CD14-positive monocyte (primary cell): ENCODE results near the gene ATG3. TPM values are rescaled to one million over a fixed set of nuclear protein-coding genes. Genes with fewer than 3 reads are reported as not detected.
"Not testable (repeated sequence)": the region's sequence is repeated elsewhere in the genome, so short reads cannot be mapped to it uniquely, and the experiment has no call there.

ENCODE experiments used
- DNase-seq, 3 donors: peaks; one replicate each; pipeline ENCODE4 v3.0.0-alpha.2; 2011 to 2022
- H2AFZ ChIP-seq: 2 replicates; pipeline ENCODE4 v1.6.0; 2012; ENCODE audit warnings: mild to moderate bottlenecking, low read depth, low read length, inconsistent platforms; ENCODE audit not compliant: insufficient read depth, poor library complexity, severe bottlenecking
- H3K27ac ChIP-seq, 2 donors: 1 replicate in 1 of 2; 2 replicates in 1 of 2; pipeline ENCODE4 v1.5.1; 2012 to 2013; ENCODE audit warnings: low read length in 2 of 2, control low read depth in 1 of 2, inconsistent platforms in 1 of 2, low read depth in 1 of 2, mild to moderate bottlenecking in 1 of 2
- H3K27me3 ChIP-seq, 2 donors: one replicate each; pipeline versions ENCODE4 v1.6.0 to v1.6.1; 2011 to 2013; ENCODE audit warnings: low read length in 2 of 2; ENCODE audit not compliant: control insufficient read depth in 2 of 2, insufficient read depth in 2 of 2
- H3K36me3 ChIP-seq, 2 donors: replicated peaks in 1 of 2; 1 replicate in 1 of 2; 2 replicates in 1 of 2; pipeline versions ENCODE4 v1.5.1 to v1.6.1; 2012 to 2013; ENCODE audit warnings: low read length in 2 of 2, control low read depth in 1 of 2, inconsistent platforms in 1 of 2, mild to moderate bottlenecking in 1 of 2; ENCODE audit not compliant: insufficient read depth in 2 of 2, control insufficient read depth in 1 of 2
- H3K4me1 ChIP-seq, 2 donors: 1 replicate in 1 of 2; 2 replicates in 1 of 2; pipeline versions ENCODE4 v1.5.1 to v1.6.1; 2012 to 2013; ENCODE audit warnings: low read length in 2 of 2, control low read depth in 1 of 2, inconsistent platforms in 1 of 2, mild to moderate bottlenecking in 1 of 2, moderate library complexity in 1 of 2; ENCODE audit not compliant: insufficient read depth in 2 of 2, control insufficient read depth in 1 of 2
- H3K4me2 ChIP-seq: replicated peaks from 2 replicates; pipeline ENCODE3; 2012; ENCODE audit warnings: low read length, moderate library complexity, mild to moderate bottlenecking; ENCODE audit not compliant: poor library complexity, severe bottlenecking; ENCODE audit errors: extremely low read depth
- H3K4me3 ChIP-seq, 3 experiments: fragments of 200-600 bp in 1 of 3; sonication (generic) in 1 of 3; replicated peaks in 1 of 3; 1 replicate in 2 of 3; 2 replicates in 1 of 3; pipeline ENCODE4 v1.5.1; 2011 to 2013; ENCODE audit warnings: low read length in 3 of 3, mild to moderate bottlenecking in 3 of 3, control low read depth in 2 of 3, low read depth in 2 of 3, inconsistent platforms in 1 of 3, moderate library complexity in 1 of 3
- H3K79me2 ChIP-seq: 2 replicates; pipeline ENCODE4 v1.6.0; 2012; ENCODE audit warnings: mild to moderate bottlenecking, control low read depth, inconsistent platforms, low read length, moderate library complexity; ENCODE audit not compliant: insufficient read depth
- H3K9ac ChIP-seq: 2 replicates; pipeline ENCODE4 v1.6.0; 2017; ENCODE audit warnings: low read length, mild to moderate bottlenecking; ENCODE audit not compliant: insufficient read depth, poor library complexity, severe bottlenecking
- H3K9me3 ChIP-seq, 2 donors: replicated peaks in 1 of 2; 1 replicate in 1 of 2; 2 replicates in 1 of 2; pipeline versions ENCODE4 v1.5.1 to v1.6.1; 2012 to 2013; ENCODE audit warnings: low read length in 2 of 2, control low read depth in 1 of 2; ENCODE audit not compliant: control insufficient read depth in 1 of 2, insufficient read depth in 1 of 2
- H4K20me1 ChIP-seq: 2 replicates; pipeline ENCODE4 v1.6.0; 2012; ENCODE audit warnings: mild to moderate bottlenecking, low read length, control low read depth, moderate library complexity; ENCODE audit not compliant: insufficient read depth
- H3K27ac Mint-ChIP-seq, 7 donors: one replicate each; pipeline ENCODE4 v1.8.0; 2020; ENCODE audit warnings: mild to moderate bottlenecking in 7 of 7, mixed read lengths in 7 of 7, moderate library complexity in 6 of 7, inconsistent platforms in 2 of 7
- H3K27me3 Mint-ChIP-seq, 3 donors: one replicate each; pipeline ENCODE4 v1.8.0; 2021 to 2022; ENCODE audit warnings: low read depth in 3 of 3, mild to moderate bottlenecking in 3 of 3, mixed read lengths in 3 of 3, moderate library complexity in 3 of 3, inconsistent platforms in 1 of 3
- H3K36me3 Mint-ChIP-seq, 2 donors: one replicate each; pipeline ENCODE4 v1.8.0; 2020; ENCODE audit warnings: mixed read lengths in 2 of 2, inconsistent platforms in 1 of 2, mild to moderate bottlenecking in 1 of 2
- H3K4me1 Mint-ChIP-seq: one replicate; pipeline ENCODE4 v1.8.0; 2020; ENCODE audit warnings: mild to moderate bottlenecking, mixed read lengths
- H3K4me3 Mint-ChIP-seq, 2 donors: one replicate each; pipeline ENCODE4 v1.8.0; 2020; ENCODE audit warnings: mild to moderate bottlenecking in 2 of 2, mixed read lengths in 2 of 2, moderate library complexity in 1 of 2
- H3K9me3 Mint-ChIP-seq, 7 donors: one replicate each; pipeline ENCODE4 v1.8.0; 2020 to 2022; ENCODE audit warnings: mixed read lengths in 7 of 7, mild to moderate bottlenecking in 6 of 7, moderate library complexity in 6 of 7, inconsistent platforms in 2 of 7
- WGBS: methylation state at CpG from one replicate; pipeline ENCODE4 v1.1.5; 2013; ENCODE audit warnings: missing lambda C conversion rate; ENCODE audit not compliant: insufficient coverage; 5-methylcytosine and 5-hydroxymethylcytosine counted together
- intact Hi-C, 2 donors: fragments of 100-400 bp; cut with micrococcal nuclease; formaldehyde crosslinking; loops; one replicate each; pipeline versions ENCODE4 v1.15.0 to v1.15.1; 2023
- polyA plus RNA-seq, 3 donors: library from polyadenylated mRNA; depleted of rRNA in 1 of 3; unstranded in 2 of 3; stranded (reverse) in 1 of 3; fragments of 300-500 nt in 2 of 3; fragments of >200 nt in 1 of 3; fragmentation: Illumina TruSeq in 2 of 3; gene quantifications; 1 replicate in 2 of 3; 2 replicates in 1 of 3; pipeline ENCODE4 v1.2.3, GENCODE V29; 2012 to 2021
- TF ChIP-seq, protein P1 (sequence below): fragments of 200-600 bp; IDR thresholded peaks from one replicate; pipeline ENCODE4 v1.8.0; 2022; ENCODE audit warnings: antibody characterized with exemption, mild to moderate bottlenecking

Gene ATG3
- polyA plus RNA-seq, 3 donors = 99.8 to 288 (median 226) TPM

DNA sequence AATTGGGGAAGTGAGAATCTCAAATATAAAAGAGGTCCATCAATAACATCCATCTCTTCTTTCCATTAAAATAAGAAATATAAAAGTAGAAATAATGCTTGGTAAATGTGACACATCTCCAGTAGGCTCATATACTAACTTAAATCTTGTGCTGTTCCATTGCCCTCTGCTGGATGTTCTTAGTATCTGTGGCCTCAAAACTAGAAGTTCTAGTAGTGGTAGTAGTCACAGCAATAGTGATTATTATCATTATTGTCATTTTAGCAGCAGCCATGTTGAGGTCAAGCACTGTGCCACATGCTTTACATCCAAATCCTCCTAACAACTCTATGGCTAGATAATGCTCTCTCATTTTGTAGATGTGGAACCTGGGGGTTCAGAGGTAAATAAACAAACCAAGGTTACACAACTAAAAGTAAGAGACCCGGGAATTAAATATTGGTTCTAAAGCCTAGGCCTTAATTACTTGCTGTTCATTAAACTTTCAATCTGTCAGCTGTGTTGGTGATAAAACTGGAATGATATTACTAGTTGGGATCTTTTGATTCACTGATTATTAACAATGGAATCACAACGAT, 42.2 kb downstream of the ATG3 start:
- H2AFZ ChIP-seq = no peak overlapping the region
- Mint-ChIP-seq H3K4me3 (no peak overlapping the region), H3K9me3 (peaks cover 0 to 4% (median 0%) of the 10 kb centered on the region in 7 donors), H3K4me1 (peaks cover 10% of the 10 kb centered on the region), H3K27me3 (no peaks in the 10 kb centered on the region), H3K36me3 (peaks cover 12 to 25% of the 10 kb centered on the region in 2 donors), H3K27ac (peak overlapping the region in 2 of 7 donors; percentile 2 to 28)
- H3K4me3 ChIP-seq = no peak overlapping the region
- intact Hi-C loops = loop anchor here (5.0 to 10.0 kb wide), 3 partner anchors 192 to 407 kb away; partner anchors contain the start of gene SLC9C1 (in 1 of the 2)
- H3K36me3 ChIP-seq = peaks cover 1 to 21% of the 10 kb centered on the region in 2 donors
- peak; percentile 33 to 60 (median 59) for DNase-seq
- no CpG with 5 or more reads among the region's 2 CpGs for WGBS
- H3K9me3 ChIP-seq = no peaks in the 10 kb centered on the region
- H3K4me1 ChIP-seq = no peaks in the 10 kb centered on the region
- no peaks in the 10 kb centered on the region for H4K20me1 ChIP-seq
- no peak overlapping the region for H3K9ac ChIP-seq
- H3K4me2 ChIP-seq = no peak overlapping the region
- H3K79me2 ChIP-seq = no peaks in the 10 kb centered on the region
- TF ChIP-seq, protein P1, sequence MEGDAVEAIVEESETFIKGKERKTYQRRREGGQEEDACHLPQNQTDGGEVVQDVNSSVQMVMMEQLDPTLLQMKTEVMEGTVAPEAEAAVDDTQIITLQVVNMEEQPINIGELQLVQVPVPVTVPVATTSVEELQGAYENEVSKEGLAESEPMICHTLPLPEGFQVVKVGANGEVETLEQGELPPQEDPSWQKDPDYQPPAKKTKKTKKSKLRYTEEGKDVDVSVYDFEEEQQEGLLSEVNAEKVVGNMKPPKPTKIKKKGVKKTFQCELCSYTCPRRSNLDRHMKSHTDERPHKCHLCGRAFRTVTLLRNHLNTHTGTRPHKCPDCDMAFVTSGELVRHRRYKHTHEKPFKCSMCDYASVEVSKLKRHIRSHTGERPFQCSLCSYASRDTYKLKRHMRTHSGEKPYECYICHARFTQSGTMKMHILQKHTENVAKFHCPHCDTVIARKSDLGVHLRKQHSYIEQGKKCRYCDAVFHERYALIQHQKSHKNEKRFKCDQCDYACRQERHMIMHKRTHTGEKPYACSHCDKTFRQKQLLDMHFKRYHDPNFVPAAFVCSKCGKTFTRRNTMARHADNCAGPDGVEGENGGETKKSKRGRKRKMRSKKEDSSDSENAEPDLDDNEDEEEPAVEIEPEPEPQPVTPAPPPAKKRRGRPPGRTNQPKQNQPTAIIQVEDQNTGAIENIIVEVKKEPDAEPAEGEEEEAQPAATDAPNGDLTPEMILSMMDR = peak; percentile 69
- H3K27ac ChIP-seq = no peak overlapping the region
- H3K27me3 ChIP-seq = no peaks in the 10 kb centered on the region

DNA sequence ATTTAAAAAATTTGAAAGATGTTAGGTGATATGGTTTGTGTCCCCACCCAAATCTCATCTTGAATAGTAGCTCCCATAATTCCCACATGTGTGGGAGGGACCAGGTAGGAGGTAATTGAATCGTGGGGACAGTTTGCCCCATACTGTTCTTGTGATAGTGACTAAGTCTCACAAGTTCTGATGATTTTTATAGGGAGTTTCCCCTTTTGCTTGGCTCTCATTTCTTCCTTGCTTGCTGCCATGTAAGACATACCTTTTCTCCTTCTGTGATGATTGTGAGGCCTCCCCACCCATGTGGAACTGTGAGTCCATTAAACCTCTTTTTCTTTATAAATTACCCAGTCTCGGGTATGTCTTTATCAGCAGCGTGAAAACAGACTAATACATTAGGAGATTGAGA, 42.8 kb downstream of the ATG3 start:
- intact Hi-C loops = loop anchor here in 1 of 2 donors (5.0 kb wide), 1 partner anchor 407 kb away; no protein-coding TSS in a partner anchor
- not testable (repeated sequence) for H3K4me3 Mint-ChIP-seq

More for the DNA sequence above, 42.8 kb downstream of the ATG3 start:
- not testable (repeated sequence) for H2AFZ ChIP-seq, H3K27me3 Mint-ChIP-seq, H3K4me1 Mint-ChIP-seq, H3K9me3 Mint-ChIP-seq, H3K9ac ChIP-seq, H3K27me3 ChIP-seq, H3K79me2 ChIP-seq, H3K4me3 ChIP-seq, H3K9me3 ChIP-seq, H3K4me1 ChIP-seq, H3K27ac ChIP-seq, H3K4me2 ChIP-seq, H4K20me1 ChIP-seq
- peaks cover 7 to 20% of the 10 kb centered on the region in 2 donors for H3K36me3 Mint-ChIP-seq
- peak overlapping the region in 3 of 7 donors; percentile 8 to 59 (median 28) for H3K27ac Mint-ChIP-seq
- DNase-seq = peak; percentile 19 to 67 (median 25)
- peaks cover 0 to 15% of the 10 kb centered on the region in 2 donors for H3K36me3 ChIP-seq
- no CpG with 5 or more reads among the region's 3 CpGs for WGBS
